ENCODE results near the gene RABGAP1L.

- TF ChIP-seq CTCF (IDR thresholded peaks at IDR 0.05) (no peak), POLR2A (IDR thresholded peaks at IDR 0.05) (no peak)
Observed at GRCh38 chr1:174712541-174712940, 553.2 kb downstream of the RABGAP1L start.

All from lower leg skin (tissue), 3 donors.